ENCODE data around the gene E4F1. TPM values are rescaled to one million over a fixed set of nuclear protein-coding genes. Genes with fewer than 3 reads are reported as not detected.
A peak's percentile ranks its signal among the peaks of the same experiment; 100 is the strongest.

Gene E4F1
- total and polyA plus RNA-seq, 9 of the 15 experiments (the other 6 are each of a cell fraction or from before 2014, with no cell fraction given): 0.48 to 94.9 (median 20.4) TPM

GRCh38 chr16:2251296-2252111 is 28.1 kb downstream of the E4F1 start, which contains the start of gene ECI1 (continued):
- TF ChIP-seq KLF1 (tag; IDR thresholded peaks at IDR 0.05) (peak; percentile 10; the same call in 1 of the 2 replicates), ATF7 (IDR thresholded peaks at IDR 0.05) (peak; percentile 80), ZFP36 (IDR thresholded peaks at IDR 0.05; ENCODE audit: low read depth, low read length, partially characterized antibody) (no peak), E2F4 (CRISPR knock-in tag; IDR thresholded peaks at IDR 0.05; ENCODE audit: low read depth) (0 out of 2 replicates have a peak, but pooled peaks have one; percentile 8), ZBTB1 (CRISPR knock-in tag; IDR thresholded peaks at IDR 0.05; ENCODE audit: borderline replicate concordance, low read depth) (peak; percentile 84), RBM22 (IDR thresholded peaks at IDR 0.05; ENCODE audit: low read depth, low read length, poor library complexity, severe bottlenecking) (peak; percentile 92), KAT2B (IDR thresholded peaks at IDR 0.05; ENCODE audit: low read depth, low read length) (no peak), SMARCB1 (IDR thresholded peaks at IDR 0.05; ENCODE audit: insufficient read length, low read depth) (no peak), RBBP5 (IDR thresholded peaks at IDR 0.05; ENCODE audit: borderline replicate concordance, insufficient read depth, low read length, poor library complexity, severe bottlenecking) (peak; percentile 72), FOXJ3 (CRISPR knock-in tag; IDR thresholded peaks at IDR 0.05) (no peak), SUPT5H (IDR thresholded peaks at IDR 0.05) (peak; percentile 79), L3MBTL2 (IDR thresholded peaks at IDR 0.05) (peak; percentile 66; the same call in 1 of the 2 replicates), DPF2 (IDR thresholded peaks at IDR 0.05) (peak; percentile 20; the same call in 1 of the 2 replicates), KDM5B (IDR thresholded peaks at IDR 0.05; ENCODE audit: insufficient replicate concordance, low read depth, low read length) (peak; percentile 92), HMG20B (CRISPR knock-in tag; IDR thresholded peaks at IDR 0.05) (no peak), KDM1A (IDR thresholded peaks at IDR 0.05) (no peak), ELF2 (CRISPR knock-in tag; IDR thresholded peaks at IDR 0.05) (peak; percentile 71), NONO (IDR thresholded peaks at IDR 0.05; ENCODE audit: low read depth in 2 of 2, low read length in 1 of 2) (peak in 1 of 2 experiments; percentile 89; a peak in 3 of 4 replicates), HNRNPLL (IDR thresholded peaks at IDR 0.05; ENCODE audit: low read depth, low read length, poor library complexity, severe bottlenecking) (peak; percentile 38), KLF13 (tag; IDR thresholded peaks at IDR 0.05; ENCODE audit: borderline replicate concordance, low read depth) (peak; percentile 71; the same call in 1 of the 2 replicates)
- TF ChIP-seq, protein P1, sequence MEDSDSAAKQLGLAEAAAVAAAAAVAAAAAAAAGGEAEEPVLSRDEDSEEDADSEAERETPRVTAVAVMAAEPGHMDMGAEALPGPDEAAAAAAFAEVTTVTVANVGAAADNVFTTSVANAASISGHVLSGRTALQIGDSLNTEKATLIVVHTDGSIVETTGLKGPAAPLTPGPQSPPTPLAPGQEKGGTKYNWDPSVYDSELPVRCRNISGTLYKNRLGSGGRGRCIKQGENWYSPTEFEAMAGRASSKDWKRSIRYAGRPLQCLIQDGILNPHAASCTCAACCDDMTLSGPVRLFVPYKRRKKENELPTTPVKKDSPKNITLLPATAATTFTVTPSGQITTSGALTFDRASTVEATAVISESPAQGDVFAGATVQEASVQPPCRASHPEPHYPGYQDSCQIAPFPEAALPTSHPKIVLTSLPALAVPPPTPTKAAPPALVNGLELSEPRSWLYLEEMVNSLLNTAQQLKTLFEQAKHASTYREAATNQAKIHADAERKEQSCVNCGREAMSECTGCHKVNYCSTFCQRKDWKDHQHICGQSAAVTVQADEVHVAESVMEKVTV (CRISPR knock-in tag; IDR thresholded peaks at IDR 0.05): peak; percentile 77

All from K562 (cell line).